Measurements from ENCODE around the gene ALDH1L2.

DNA sequence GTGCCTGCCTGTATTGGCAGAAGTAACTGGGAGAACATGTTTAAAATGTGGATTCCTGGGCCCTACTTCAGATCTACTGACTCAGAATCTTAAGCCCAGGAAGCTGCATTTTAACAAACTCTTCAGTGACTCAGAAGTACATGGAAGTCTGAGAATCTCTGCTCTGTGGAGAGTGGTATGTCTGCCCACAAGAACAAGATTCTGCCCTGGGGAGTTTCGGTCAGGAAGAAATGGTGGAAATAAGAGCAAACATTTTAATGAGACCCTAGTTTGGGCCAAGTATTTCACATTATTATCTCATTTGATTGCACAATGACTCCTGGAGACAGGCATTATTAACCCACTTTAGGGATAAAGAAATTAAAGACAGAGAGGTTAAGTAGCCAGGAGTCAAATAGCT is 8.2 kb downstream of the ALDH1L2 start:
- TF ChIP-seq, protein P1, sequence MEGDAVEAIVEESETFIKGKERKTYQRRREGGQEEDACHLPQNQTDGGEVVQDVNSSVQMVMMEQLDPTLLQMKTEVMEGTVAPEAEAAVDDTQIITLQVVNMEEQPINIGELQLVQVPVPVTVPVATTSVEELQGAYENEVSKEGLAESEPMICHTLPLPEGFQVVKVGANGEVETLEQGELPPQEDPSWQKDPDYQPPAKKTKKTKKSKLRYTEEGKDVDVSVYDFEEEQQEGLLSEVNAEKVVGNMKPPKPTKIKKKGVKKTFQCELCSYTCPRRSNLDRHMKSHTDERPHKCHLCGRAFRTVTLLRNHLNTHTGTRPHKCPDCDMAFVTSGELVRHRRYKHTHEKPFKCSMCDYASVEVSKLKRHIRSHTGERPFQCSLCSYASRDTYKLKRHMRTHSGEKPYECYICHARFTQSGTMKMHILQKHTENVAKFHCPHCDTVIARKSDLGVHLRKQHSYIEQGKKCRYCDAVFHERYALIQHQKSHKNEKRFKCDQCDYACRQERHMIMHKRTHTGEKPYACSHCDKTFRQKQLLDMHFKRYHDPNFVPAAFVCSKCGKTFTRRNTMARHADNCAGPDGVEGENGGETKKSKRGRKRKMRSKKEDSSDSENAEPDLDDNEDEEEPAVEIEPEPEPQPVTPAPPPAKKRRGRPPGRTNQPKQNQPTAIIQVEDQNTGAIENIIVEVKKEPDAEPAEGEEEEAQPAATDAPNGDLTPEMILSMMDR (IDR thresholded peaks at IDR 0.05), result no peak
- no peak for TF ChIP-seq POLR2A (IDR thresholded peaks at IDR 0.05)
